Common myeloid progenitor, CD34-positive (primary cell): ENCODE data around the gene LDLR.
"Not testable (repeated sequence)": the region's sequence is repeated elsewhere in the genome, so short reads cannot be mapped to it uniquely, and the experiment has no call there.

Experiments used
- CTCF ChIA-PET: fragments of 350-600 bp; sonication (Branson Sonifier 250); formaldehyde crosslinking; loops from one replicate; lab custom pipeline; 2021; ENCODE audit warnings: antibody characterized with exemption; lab: Charles Lee
- POLR2A ChIA-PET: fragments of 350-600 bp; sonication (Branson Sonifier 250); formaldehyde crosslinking; loops from one replicate; lab custom pipeline; 2021; ENCODE audit warnings: antibody characterized with exemption; lab: Charles Lee
- DNase-seq, 3 donors: peaks; one replicate each; pipeline versions ENCODE4 v3.0.0 to v3.0.0-alpha.2; 2013
- H3K27ac ChIP-seq, 2 experiments: 1 replicate in 1 of 2; 2 replicates in 1 of 2; pipeline ENCODE4 v1.7.0; 2013; ENCODE audit warnings: inconsistent platforms in 2 of 2, low read length in 2 of 2, mild to moderate bottlenecking in 2 of 2, low read depth in 1 of 2, moderate library complexity in 1 of 2; ENCODE audit not compliant: severe bottlenecking in 2 of 2, insufficient read depth in 1 of 2, poor library complexity in 1 of 2
- H3K27me3 ChIP-seq, 5 experiments: replicated peaks in 2 of 5; 1 replicate in 3 of 5; 2 replicates in 2 of 5; pipeline versions ENCODE4 v1.6.1 to v1.7.0; 2013; ENCODE audit warnings: low read length in 4 of 5, mild to moderate bottlenecking in 2 of 5, moderate library complexity in 2 of 5, inconsistent platforms in 1 of 5; ENCODE audit not compliant: insufficient read depth in 5 of 5, control insufficient read depth in 4 of 5
- H3K36me3 ChIP-seq, 4 experiments: 1 replicate in 2 of 4; 2 replicates in 2 of 4; pipeline versions ENCODE4 v1.6.1 to v1.7.0; 2013; ENCODE audit warnings: low read length in 3 of 4, control low read depth in 1 of 4, mild to moderate bottlenecking in 1 of 4; ENCODE audit not compliant: control insufficient read depth in 4 of 4, insufficient read depth in 4 of 4
- H3K4me1 ChIP-seq, 4 experiments: 1 replicate in 3 of 4; 2 replicates in 1 of 4; pipeline versions ENCODE4 v1.6.1 to v1.7.1; 2013; ENCODE audit warnings: low read length in 3 of 4, mild to moderate bottlenecking in 3 of 4, control low read depth in 1 of 4, inconsistent platforms in 1 of 4, moderate library complexity in 1 of 4; ENCODE audit not compliant: control insufficient read depth in 4 of 4, insufficient read depth in 4 of 4; ENCODE audit errors: control extremely low read depth in 1 of 4
- H3K4me3 ChIP-seq, 7 experiments: 1 replicate in 4 of 7; 2 replicates in 3 of 7; pipeline versions ENCODE4 v1.5.1 to v1.7.0; 2013; ENCODE audit warnings: mild to moderate bottlenecking in 7 of 7, low read length in 6 of 7, moderate library complexity in 6 of 7, inconsistent platforms in 2 of 7, low read depth in 2 of 7, control low read depth in 1 of 7; ENCODE audit not compliant: insufficient read depth in 4 of 7, control insufficient read depth in 1 of 7; ENCODE audit errors: extremely low read depth in 1 of 7
- H3K9me3 ChIP-seq, 5 experiments: 1 replicate in 4 of 5; 2 replicates in 1 of 5; pipeline versions ENCODE4 v1.6.1 to v1.7.1; 2013; ENCODE audit warnings: low read length in 4 of 5, mild to moderate bottlenecking in 2 of 5, inconsistent platforms in 1 of 5, low read depth in 1 of 5, moderate library complexity in 1 of 5; ENCODE audit not compliant: control insufficient read depth in 4 of 5, insufficient read depth in 2 of 5; ENCODE audit errors: control extremely low read depth in 1 of 5
- WGBS: methylation state at CpG from one replicate; pipeline ENCODE4 v1.1.5; 2013; ENCODE audit not compliant: insufficient coverage; 5-methylcytosine and 5-hydroxymethylcytosine counted together

LDLR gene

GRCh38 chr19:11088506-11089253, 583 bp upstream of the LDLR start:
- CTCF ChIA-PET: interaction anchor here (0.6 to 4.6 kb wide), 7 partner anchors 8 to 191 kb away, joined by 3 to 21 read pairs (median 4); partner anchors contain the start of gene SPC24

GRCh38 chr19:11090014-11090263, 676 bp downstream of the LDLR start:
- Histone ChIP-seq H3K4me3 (peak overlapping the region; percentile 66 to 90 (median 87)), H3K4me1 (peaks cover 29 to 60% (median 52%) of the 10 kb centered on the region in 4 experiments), H3K36me3 (peaks cover 0 to 32% (median 3%) of the 10 kb centered on the region in 4 experiments), H3K27ac (peak overlapping the region; percentile 85 to 90)
- 0% methylated on average over 15 of the region's 15 CpGs for WGBS
- POLR2A ChIA-PET: interaction anchor here (1.1 kb wide), 1 partner anchor 17 kb away, joined by 5 read pairs; no protein-coding TSS in a partner anchor
- DNase-seq, H3K27me3 ChIP-seq, H3K9me3 ChIP-seq: not testable (repeated sequence)
- CTCF ChIA-PET: interaction anchor here (1.2 to 4.6 kb wide), 3 partner anchors 17 to 55 kb away, joined by 3 to 21 read pairs (median 4); no protein-coding TSS in a partner anchor

More at GRCh38 chr19:11088506-11089253, 583 bp upstream of the LDLR start:
- POLR2A ChIA-PET: interaction anchor here (0.6 to 1.3 kb wide), 5 partner anchors 12 to 163 kb away, joined by 3 to 8 read pairs (median 3); no protein-coding TSS in a partner anchor
- peak overlapping the region; percentile 85 to 90 for H3K27ac ChIP-seq
- peak overlapping the region in 6 of 7 experiments; percentile 77 to 90 (median 87) for H3K4me3 ChIP-seq
- 30% methylated on average over 5 of the region's 11 CpGs for WGBS
- peaks cover 0 to 23% (median under 1%) of the 10 kb centered on the region in 4 experiments for H3K36me3 ChIP-seq
- no peaks in the 10 kb centered on the region for H3K9me3 ChIP-seq
- no peaks in the 10 kb centered on the region for H3K27me3 ChIP-seq
- peaks cover 23 to 48% (median 40%) of the 10 kb centered on the region in 4 experiments for H3K4me1 ChIP-seq
- DNase-seq: no peak

- H3K36me3 ChIP-seq: peaks cover 0 to 33% (median 3%) of the 10 kb centered on the region in 4 experiments
- DNase-seq: peak; percentile 94 to 98 (median 97)
- CTCF ChIA-PET: interaction anchor here (1.2 to 4.6 kb wide), 3 partner anchors 18 to 55 kb away, joined by 3 to 21 read pairs (median 4); no protein-coding TSS in a partner anchor
- peak overlapping the region; percentile 66 to 95 (median 87) for H3K4me3 ChIP-seq
- under 1% methylated on average over 55 of the region's 64 CpGs for WGBS
- H3K27ac ChIP-seq: peak overlapping the region; percentile 93
- POLR2A ChIA-PET: interaction anchor here (0.6 kb wide), 1 partner anchor 210 kb away, joined by 7 read pairs; no protein-coding TSS in a partner anchor
- H3K9me3 ChIP-seq: no peaks in the 10 kb centered on the region
- H3K27me3 ChIP-seq: no peaks in the 10 kb centered on the region
- peaks cover 30 to 65% (median 55%) of the 10 kb centered on the region in 4 experiments for H3K4me1 ChIP-seq
Observed at GRCh38 chr19:11090264-11090996, 1.2 kb downstream of the LDLR start.

GRCh38 chr19:11090997-11091702, 1.9 kb downstream of the LDLR start:
- H3K9me3 ChIP-seq: no peaks in the 10 kb centered on the region
- no peak for DNase-seq
- peak overlapping the region; percentile 93 for H3K27ac ChIP-seq
- WGBS: 41% methylated on average over 8 of the region's 11 CpGs
- POLR2A ChIA-PET: interaction anchor here (0.6 to 1.3 kb wide), 3 partner anchors 9 to 211 kb away, joined by 4 to 7 read pairs (median 6); no protein-coding TSS in a partner anchor
- peak overlapping the region; percentile 50 to 95 (median 83) for H3K4me3 ChIP-seq
- CTCF ChIA-PET: interaction anchor here (0.8 to 4.6 kb wide), 2 partner anchors 10 to 56 kb away, joined by 3 to 21 read pairs; no protein-coding TSS in a partner anchor
- peaks cover 33 to 71% (median 62%) of the 10 kb centered on the region in 4 experiments for H3K4me1 ChIP-seq
- no peaks in the 10 kb centered on the region for H3K27me3 ChIP-seq
- peaks cover 0 to 40% (median 5%) of the 10 kb centered on the region in 4 experiments for H3K36me3 ChIP-seq

- peak overlapping the region; percentile 93 for H3K27ac ChIP-seq
- no peaks in the 10 kb centered on the region for H3K27me3 ChIP-seq
- WGBS: 16% methylated on average over 7 of the region's 8 CpGs
- no peaks in the 10 kb centered on the region for H3K9me3 ChIP-seq
- CTCF ChIA-PET: interaction anchor here (0.8 kb wide), 1 partner anchor 9 kb away, joined by 3 read pairs; no protein-coding TSS in a partner anchor
- peaks cover 33 to 77% (median 67%) of the 10 kb centered on the region in 4 experiments for H3K4me1 ChIP-seq
- POLR2A ChIA-PET: interaction anchor here (0.6 to 1.3 kb wide), 3 partner anchors 9 to 44 kb away, joined by 3 to 6 read pairs (median 4); no protein-coding TSS in a partner anchor
- peaks cover 0 to 45% (median 5%) of the 10 kb centered on the region in 4 experiments for H3K36me3 ChIP-seq
- H3K4me3 ChIP-seq: peak overlapping the region in 6 of 7 experiments; percentile 13 to 95 (median 85)
- peak; percentile 76 to 94 (median 93) for DNase-seq
Observed at GRCh38 chr19:11091703-11092153, 2.5 kb downstream of the LDLR start.

- CTCF ChIA-PET: interaction anchor here (0.7 to 0.8 kb wide), 2 partner anchors 9 to 10 kb away, joined by 3 to 4 read pairs; no protein-coding TSS in a partner anchor
- POLR2A ChIA-PET: interaction anchor here (0.6 to 1.3 kb wide), 3 partner anchors 8 to 44 kb away, joined by 3 to 6 read pairs (median 4); no protein-coding TSS in a partner anchor
- 88% methylated on average over 4 of the region's 6 CpGs for WGBS
- H3K4me1 ChIP-seq: peaks cover 33 to 78% (median 68%) of the 10 kb centered on the region in 4 experiments
- DNase-seq: peak in 2 of 3 donors; percentile 60 to 65
- peak overlapping the region in 5 of 7 experiments; percentile 13 to 95 (median 87) for H3K4me3 ChIP-seq
- peaks cover 0 to 47% (median 6%) of the 10 kb centered on the region in 4 experiments for H3K36me3 ChIP-seq
- peak overlapping the region in 1 of 2 experiments; percentile 93 for H3K27ac ChIP-seq
- no peaks in the 10 kb centered on the region for H3K9me3 ChIP-seq
- H3K27me3 ChIP-seq: no peaks in the 10 kb centered on the region
Observed at GRCh38 chr19:11092181-11092538, 2.9 kb downstream of the LDLR start.
